NB4 (cell line): ENCODE results near the gene C1QC.
"Not testable (repeated sequence)": the region's sequence is repeated elsewhere in the genome, so short reads cannot be mapped to it uniquely, and the experiment has no call there.

Experiments
- DNase-seq: peaks from one replicate; pipeline ENCODE4 v3.0.0; 2010; ENCODE audit warnings: low read depth
- H3K4me3 ChIP-seq: one replicate; pipeline ENCODE4 v1.5.1; 2011; ENCODE audit warnings: mild to moderate bottlenecking, low read depth, low read length, moderate library complexity
- MYC ChIP-seq: IDR thresholded peaks from 2 replicates; pipeline ENCODE4 v1.6.1; 2011; ENCODE audit warnings: low read depth, low read length
- POLR2A ChIP-seq: IDR thresholded peaks from 2 replicates; pipeline ENCODE4 v1.6.1; 2011; ENCODE audit warnings: mild to moderate bottlenecking; ENCODE audit not compliant: insufficient read length; ENCODE audit errors: extremely low read depth
- TF ChIP-seq, protein P1 (sequence below): IDR thresholded peaks from 2 replicates; pipeline ENCODE4 v1.6.1; 2011; ENCODE audit warnings: low read depth, low read length
- TF ChIP-seq, protein P2 (sequence below): IDR thresholded peaks from one replicate; pipeline ENCODE4 v1.5.1; 2012; ENCODE audit warnings: low read depth, low read length

The C1QC gene

DNA sequence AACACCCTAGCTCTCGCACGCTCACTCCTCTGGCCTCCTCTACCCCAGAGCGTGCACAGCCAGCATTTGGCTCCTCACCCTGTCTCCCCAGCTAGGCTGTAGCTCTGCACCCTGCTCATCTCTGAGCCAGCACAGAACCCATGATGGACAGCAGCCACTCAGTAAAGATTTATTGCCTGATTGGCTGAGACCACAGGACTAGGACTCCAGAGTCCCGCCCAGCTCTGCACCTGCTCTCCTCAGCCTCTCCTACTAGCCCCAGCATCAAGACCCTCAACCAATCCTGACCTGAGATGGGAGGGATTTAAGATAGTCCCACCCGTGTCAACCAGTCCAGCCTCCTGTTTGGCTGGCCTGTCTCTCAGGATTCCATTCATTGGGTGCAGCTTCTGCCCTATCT is 18.9 kb downstream of the C1QC start:
- TF ChIP-seq, protein P1, sequence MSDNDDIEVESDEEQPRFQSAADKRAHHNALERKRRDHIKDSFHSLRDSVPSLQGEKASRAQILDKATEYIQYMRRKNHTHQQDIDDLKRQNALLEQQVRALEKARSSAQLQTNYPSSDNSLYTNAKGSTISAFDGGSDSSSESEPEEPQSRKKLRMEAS: no peak
- TF ChIP-seq POLR2A (no peak), MYC (no peak)
- TF ChIP-seq, protein P2, sequence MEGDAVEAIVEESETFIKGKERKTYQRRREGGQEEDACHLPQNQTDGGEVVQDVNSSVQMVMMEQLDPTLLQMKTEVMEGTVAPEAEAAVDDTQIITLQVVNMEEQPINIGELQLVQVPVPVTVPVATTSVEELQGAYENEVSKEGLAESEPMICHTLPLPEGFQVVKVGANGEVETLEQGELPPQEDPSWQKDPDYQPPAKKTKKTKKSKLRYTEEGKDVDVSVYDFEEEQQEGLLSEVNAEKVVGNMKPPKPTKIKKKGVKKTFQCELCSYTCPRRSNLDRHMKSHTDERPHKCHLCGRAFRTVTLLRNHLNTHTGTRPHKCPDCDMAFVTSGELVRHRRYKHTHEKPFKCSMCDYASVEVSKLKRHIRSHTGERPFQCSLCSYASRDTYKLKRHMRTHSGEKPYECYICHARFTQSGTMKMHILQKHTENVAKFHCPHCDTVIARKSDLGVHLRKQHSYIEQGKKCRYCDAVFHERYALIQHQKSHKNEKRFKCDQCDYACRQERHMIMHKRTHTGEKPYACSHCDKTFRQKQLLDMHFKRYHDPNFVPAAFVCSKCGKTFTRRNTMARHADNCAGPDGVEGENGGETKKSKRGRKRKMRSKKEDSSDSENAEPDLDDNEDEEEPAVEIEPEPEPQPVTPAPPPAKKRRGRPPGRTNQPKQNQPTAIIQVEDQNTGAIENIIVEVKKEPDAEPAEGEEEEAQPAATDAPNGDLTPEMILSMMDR: no peak
- peak; percentile 50 for DNase-seq
- H3K4me3 ChIP-seq: no peak overlapping the region

DNA sequence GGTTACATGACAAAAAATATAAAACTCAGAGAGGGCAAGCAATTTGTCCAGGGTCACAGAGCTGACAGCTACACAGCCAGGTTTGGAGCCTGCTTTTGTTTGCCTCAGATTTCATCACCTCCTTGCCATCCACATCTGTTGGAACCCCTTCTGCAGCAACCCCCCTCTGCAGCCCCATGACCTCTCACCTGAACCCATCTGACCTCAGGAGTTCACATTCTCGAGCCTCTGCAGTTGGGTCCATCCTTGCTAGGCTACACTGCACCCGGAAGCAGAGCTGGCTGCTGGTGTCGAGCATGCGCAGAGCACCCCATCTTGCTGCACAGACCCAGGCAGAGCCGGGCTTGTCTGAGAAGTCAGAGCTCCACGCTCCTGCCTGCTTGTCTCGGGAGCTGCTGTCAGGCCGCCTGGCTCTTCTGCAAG is 19.6 kb downstream of the C1QC start:
- H3K4me3 ChIP-seq: no peak overlapping the region
- TF ChIP-seq, protein P2: no peak
- no peak for TF ChIP-seq POLR2A
- no peak for TF ChIP-seq MYC
- TF ChIP-seq, protein P1: no peak
- no peak for DNase-seq

DNA sequence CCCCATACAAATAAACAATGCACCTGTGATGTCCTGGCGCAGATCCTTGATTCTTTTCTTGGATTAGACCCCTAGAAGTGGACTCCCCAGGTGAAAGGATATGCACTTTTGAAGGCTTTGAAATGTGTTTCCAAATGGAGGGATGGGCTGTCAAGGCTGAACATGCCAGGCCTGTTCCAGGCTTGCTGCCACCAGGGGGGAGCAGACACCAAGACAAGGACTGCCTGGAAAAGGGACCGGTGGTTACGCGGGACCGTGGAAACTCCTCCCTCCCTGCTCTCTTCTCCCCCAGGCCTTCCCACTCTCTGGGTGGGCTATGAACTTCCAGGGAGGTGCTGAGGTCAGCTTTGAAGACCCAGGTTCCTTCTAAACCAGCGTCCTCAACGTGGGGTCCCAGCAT is 22.3 kb downstream of the C1QC start:
- H3K4me3 ChIP-seq: no peak overlapping the region
- TF ChIP-seq, protein P2: peak; percentile 49
- TF ChIP-seq, protein P1: no peak
- peak; percentile 28 for DNase-seq

DNA sequence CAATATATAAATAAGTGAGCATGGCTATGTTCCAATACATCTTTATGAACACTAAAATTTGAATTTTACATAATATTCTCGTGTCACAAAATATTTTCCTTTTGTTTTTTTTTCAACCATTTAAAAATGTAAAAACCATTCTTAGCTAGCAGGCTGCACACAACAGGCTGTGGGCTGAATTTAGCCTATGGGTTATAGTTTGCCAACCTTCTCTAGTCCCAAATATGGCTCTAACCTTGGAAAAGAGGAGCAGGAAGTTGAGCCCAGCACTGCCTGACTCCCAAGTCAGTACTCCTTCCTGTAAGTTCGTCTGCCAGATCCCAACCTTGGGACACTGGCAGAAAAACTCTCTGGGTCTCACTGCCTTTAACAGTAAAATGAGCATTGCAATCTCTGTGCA is 23.0 kb downstream of the C1QC start:
- no peak overlapping the region for H3K4me3 ChIP-seq
- TF ChIP-seq MYC: no peak
- TF ChIP-seq, protein P1: no peak
- no peak for TF ChIP-seq POLR2A
- TF ChIP-seq, protein P2: no peak
- DNase-seq: no peak

DNA sequence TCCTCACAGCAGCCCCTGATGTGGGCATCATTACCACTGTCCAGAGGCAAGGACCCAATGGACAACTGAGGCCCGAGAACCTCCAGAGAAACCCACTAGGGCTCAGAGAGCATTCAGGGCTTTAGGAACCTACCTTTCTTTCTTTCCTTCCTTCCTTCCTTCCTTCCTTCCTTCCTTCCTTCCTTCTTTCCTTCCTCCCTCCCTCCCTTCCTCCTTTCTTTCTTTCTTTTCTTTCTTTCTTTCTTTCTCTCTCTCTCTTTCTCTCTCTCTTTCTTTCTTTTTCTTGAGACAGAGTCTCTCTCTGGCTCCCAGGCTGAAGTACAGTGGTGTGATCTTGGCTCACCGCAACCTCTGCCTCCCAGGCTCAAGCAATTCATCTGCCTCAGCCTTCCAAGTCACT is 25.4 kb downstream of the C1QC start:
- not testable (repeated sequence) for H3K4me3 ChIP-seq, DNase-seq

DNA sequence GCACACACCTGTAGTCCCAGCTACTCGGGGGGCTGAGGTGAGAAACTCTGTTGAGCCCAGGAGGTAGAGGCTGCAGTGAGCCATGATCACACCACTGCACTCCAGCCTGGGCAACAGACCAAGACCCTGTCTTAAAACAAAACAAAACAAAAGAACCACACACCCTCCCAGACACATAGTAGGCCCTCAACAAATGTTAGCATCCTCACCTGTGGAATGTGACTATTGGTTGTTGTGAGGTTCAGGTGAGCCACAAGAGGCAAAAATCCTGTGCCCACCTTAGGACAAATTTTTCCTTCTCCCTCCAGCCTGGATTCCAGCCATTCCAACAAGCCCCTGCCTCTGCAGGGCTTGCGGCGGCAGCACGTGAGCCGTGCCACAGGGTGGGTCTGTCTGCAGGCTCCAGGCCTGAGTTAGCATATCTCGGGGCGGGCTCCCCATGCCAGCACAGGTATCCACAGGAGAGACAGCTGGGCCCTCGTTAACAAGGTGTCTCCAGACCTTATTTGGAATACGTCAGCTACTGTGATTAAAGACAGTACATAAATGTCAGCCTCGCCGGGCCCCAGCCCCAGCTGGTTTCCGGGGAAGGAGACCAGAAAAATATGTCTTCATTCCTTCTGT is 27.0 kb downstream of the C1QC start:
- TF ChIP-seq POLR2A (no peak), MYC (no peak)
- TF ChIP-seq, protein P2: no peak
- TF ChIP-seq, protein P1: no peak
- no peak overlapping the region for H3K4me3 ChIP-seq
- no peak for DNase-seq
